Cerebellar cortex (tissue), 1 donor: ENCODE results near the gene CRACR2A.

Experiments used
- DNase-seq: peaks from one replicate; pipeline ENCODE4 v3.0.0-alpha.2; 2015; ENCODE audit warnings: low spot score

The CRACR2A gene

DNA sequence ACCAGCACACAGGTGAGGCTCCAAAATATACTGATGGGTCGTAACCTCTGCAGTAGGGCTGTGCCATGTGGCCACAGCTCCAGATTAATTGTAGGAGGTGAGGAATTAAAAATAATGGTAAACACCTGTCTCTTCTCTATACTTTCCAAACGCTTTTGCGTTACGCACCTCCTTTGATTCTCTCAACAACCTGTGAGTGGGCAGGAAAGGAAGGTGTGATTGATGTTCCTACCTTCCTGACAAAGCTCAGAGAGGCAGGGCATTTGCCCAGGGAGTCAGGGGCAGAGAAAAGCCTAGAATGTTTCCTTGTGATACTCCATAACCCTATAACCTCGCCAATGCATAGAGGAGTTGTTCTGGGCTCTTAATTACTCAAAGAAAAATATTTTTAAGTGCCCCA is 137.0 kb downstream of the CRACR2A start:
- DNase-seq = no peak

GRCh38 chr12:3614806-3615466 is 138.0 kb downstream of the CRACR2A start:
- DNase-seq = no peak

GRCh38 chr12:3613641-3614395 is 139.1 kb downstream of the CRACR2A start:
- DNase-seq = no peak

- no peak for DNase-seq
Observed at GRCh38 chr12:3611860-3612703, 140.8 kb downstream of the CRACR2A start.

GRCh38 chr12:3607821-3608220 is 145.1 kb downstream of the CRACR2A start:
- no peak for DNase-seq

GRCh38 chr12:3607039-3607720 is 145.7 kb downstream of the CRACR2A start:
- DNase-seq = no peak

- no peak for DNase-seq
Observed at GRCh38 chr12:3606128-3606527, 146.8 kb downstream of the CRACR2A start.

DNA sequence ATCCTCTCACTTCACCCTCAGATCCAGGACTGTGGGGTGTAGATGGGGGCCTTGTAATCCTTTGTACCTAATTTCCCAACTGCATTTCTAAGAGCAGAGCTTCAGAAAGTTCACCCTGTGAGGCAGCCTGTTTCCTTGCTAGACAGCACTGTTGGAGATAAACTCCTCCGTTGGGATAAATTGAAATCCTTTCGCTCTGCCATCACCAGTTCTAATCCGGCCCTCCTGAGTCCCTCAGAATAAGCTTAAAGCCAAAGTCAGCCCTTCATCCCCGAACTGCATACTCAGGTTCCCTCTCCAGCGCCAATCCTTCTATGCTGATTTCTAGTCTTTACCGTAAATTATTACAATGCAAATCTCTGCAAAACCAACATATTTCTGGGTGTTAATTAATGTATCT is 147.2 kb downstream of the CRACR2A start:
- DNase-seq = no peak

- DNase-seq = peak; percentile 76
Observed at GRCh38 chr12:3604748-3605586, 147.9 kb downstream of the CRACR2A start.

DNA sequence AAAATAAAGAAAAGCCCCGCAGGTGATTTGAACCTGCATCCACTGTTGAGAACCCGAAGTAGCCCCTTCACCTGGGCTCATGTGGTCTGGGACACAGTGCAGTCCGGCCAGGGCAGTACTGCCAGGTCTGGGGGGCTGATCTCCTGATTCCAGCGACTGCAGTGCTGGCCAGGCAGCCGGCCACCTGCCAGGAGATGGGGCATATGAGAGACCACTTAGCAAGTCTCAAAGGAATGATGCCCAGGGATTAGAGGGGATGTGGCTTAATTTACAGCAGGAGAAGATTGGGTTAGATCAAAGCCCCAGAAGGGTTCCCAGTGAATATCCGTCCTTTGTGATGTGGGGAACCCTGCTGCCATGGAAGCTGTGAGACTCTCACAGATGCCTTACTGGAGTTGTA is 148.6 kb downstream of the CRACR2A start:
- DNase-seq = no peak

- DNase-seq = no peak
Observed at GRCh38 chr12:3603576-3603975, 149.3 kb downstream of the CRACR2A start.

DNA sequence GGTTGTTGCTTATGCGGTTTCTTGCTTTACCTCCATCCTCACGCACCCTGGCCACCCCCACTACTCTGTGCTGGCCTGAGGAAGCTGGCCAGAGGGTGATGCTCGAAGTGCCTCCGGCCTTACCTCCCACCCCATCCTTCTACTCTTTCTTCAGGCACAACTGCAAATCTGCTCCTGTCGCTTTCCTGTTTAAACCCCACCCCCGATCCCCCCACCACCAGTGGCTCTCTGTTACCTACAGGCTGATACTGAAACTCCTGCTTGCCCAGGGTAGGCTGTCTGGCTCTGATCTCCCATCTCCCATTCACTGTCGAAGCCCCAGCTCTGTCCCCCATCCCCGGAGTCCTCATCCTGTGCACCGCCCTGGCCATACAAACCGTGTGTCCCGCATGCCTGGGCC is 150.4 kb downstream of the CRACR2A start:
- no peak for DNase-seq

GRCh38 chr12:3601461-3602150 is 151.3 kb downstream of the CRACR2A start:
- DNase-seq = no peak

GRCh38 chr12:3600951-3601350 is 152.0 kb downstream of the CRACR2A start:
- DNase-seq = no peak

DNA sequence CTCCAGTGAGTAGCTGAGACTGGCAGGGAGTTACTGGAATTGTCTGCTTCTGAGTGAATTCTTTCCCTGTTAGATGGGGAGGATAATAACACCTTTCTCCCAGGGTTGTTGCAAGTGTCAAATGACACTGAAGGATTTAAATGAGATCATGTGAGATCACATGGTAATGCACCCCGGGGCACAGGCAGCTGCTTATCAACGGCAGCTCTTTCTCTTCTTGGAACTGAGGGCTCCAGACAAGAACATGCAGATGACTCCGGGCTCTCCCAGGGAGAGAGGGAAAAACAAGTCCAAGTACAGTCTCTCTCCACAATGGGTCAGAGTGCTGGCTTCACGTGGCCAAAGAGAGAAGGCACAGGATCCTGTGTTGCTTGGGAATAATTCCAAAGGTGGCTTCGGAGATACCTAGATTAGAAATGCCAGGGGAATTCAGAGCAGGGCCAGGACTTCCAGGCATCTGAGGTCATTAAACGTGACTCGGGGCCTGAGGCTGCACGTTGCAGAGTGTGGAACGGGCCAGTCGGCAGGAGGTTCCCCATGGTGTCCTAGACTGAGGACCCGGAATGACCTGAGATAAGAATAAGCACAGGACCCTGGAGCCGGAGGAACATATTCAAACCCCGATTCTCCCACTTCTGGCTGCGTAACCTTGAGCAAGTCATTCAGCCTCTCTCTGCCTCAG is 152.7 kb downstream of the CRACR2A start:
- DNase-seq = peak; percentile 10

DNA sequence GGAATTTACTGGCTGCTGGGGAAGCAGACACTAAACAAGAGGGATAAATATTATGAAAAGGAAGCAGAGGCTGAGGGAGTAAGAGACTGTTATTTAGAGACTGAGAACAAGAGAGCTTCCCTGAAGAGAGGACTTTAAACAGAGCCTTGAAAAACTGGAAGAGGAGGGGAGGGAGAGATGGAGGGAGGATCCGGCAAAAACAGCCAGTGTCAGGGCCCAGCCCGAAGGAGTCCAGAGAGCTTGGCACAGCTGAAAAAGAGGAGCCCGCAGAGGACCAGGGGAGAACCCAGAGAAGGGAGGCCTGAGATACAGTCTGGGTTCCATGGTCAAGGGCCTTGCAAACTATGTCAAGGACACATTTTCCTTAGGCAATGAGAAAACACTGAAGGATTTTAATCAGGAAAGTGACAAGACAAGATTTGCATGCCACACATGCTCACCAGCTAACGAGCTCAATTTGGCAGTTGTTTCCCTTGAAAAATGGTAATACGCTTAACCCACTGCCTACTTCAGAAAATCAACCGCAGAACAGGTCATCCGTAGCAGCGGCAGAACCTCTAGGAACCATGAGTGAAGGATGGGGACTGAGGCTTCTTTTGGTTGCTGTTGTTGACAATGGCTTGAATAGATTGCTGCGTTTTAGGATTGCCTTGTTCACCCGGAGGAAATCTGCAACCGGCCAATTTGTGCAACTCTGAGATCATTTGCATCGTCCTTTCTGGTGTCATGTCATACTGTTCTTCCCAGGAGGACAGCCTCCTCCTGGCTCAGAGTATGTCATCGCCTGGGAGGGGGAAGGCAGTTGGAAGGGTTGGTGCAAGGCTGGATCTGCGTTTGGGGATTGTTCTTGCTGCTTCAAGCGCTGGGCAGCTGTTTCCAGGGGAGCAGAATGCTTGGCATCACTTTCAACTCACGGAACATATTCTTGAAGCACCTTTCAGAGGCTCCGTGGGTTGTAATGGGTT is 153.7 kb downstream of the CRACR2A start:
- no peak for DNase-seq

- DNase-seq = no peak
Observed at GRCh38 chr12:3597526-3598210, 155.2 kb downstream of the CRACR2A start.

DNA sequence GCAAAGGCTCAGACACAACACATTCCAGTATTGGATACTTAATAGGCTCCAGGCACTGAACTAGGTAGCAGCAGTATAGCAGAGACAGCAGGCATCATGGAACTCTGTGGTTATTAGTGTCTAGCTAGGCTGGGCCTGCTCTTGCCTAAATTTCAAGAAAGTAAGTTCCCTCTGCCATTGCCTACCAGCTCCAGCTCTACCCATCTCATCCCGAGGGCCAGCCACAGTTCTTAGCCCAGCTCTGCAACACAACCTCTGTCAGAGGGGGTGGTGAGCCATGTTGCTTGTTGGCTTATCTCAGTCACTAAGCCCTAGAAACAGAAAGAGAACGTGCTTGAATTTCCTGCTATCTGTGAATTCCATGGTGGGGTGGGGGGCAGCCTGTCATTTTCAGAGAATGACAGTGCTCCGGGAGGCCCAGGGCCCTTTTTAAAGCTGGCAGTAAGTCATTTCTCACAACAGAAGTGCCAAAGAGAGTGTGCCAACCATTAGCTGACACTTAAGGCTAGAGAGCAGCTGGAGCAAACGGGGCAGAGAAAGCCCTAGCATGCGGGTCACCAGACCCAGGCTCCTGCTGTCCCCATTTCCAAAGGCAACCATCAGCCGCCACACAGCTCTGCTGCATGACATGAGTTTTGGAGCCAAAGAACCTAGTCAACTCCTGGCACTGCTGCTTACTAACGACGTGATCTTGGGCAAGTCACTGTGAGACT is 156.1 kb downstream of the CRACR2A start:
- DNase-seq = no peak
